HUES48 (cell line): Measurements from ENCODE around the gene LAMA1.
"Not testable (repeated sequence)": the region's sequence is repeated elsewhere in the genome, so short reads cannot be mapped to it uniquely, and the experiment has no call there.

Experiments used
- H3K27ac ChIP-seq: one replicate; pipeline ENCODE4 v1.7.0; 2013; ENCODE audit warnings: low read depth, low read length, inconsistent platforms
- H3K27me3 ChIP-seq: 2 replicates; pipeline ENCODE4 v1.6.1; 2013; ENCODE audit warnings: mild to moderate bottlenecking, low read length; ENCODE audit not compliant: control insufficient read depth, insufficient read depth
- H3K36me3 ChIP-seq: 2 replicates; pipeline ENCODE4 v1.6.1; 2013; ENCODE audit warnings: low read length; ENCODE audit not compliant: control insufficient read depth, insufficient read depth
- H3K4me1 ChIP-seq: 2 replicates; pipeline ENCODE4 v1.6.1; 2013; ENCODE audit warnings: mild to moderate bottlenecking, low read length; ENCODE audit not compliant: control insufficient read depth, insufficient read depth
- H3K4me3 ChIP-seq: 2 replicates; pipeline ENCODE4 v1.5.1; 2013; ENCODE audit warnings: mild to moderate bottlenecking, low read depth, low read length
- H3K9ac ChIP-seq: 2 replicates; pipeline ENCODE4 v1.6.1; 2013; ENCODE audit warnings: mild to moderate bottlenecking, low read depth, low read length, moderate library complexity
- H3K9me3 ChIP-seq: 2 replicates; pipeline ENCODE4 v1.6.1; 2013; ENCODE audit warnings: low read length; ENCODE audit not compliant: control insufficient read depth, insufficient read depth

The LAMA1 gene

GRCh38 chr18:7146067-7146466 lies 28.5 kb upstream of the LAMA1 start:
- H3K9ac ChIP-seq = no peak overlapping the region
- H3K9me3 ChIP-seq = no peaks in the 10 kb centered on the region
- H3K4me3 ChIP-seq = no peak overlapping the region
- H3K27ac ChIP-seq = no peak overlapping the region
- no peaks in the 10 kb centered on the region for H3K36me3 ChIP-seq
- H3K4me1 ChIP-seq = no peaks in the 10 kb centered on the region
- no peaks in the 10 kb centered on the region for H3K27me3 ChIP-seq

DNA sequence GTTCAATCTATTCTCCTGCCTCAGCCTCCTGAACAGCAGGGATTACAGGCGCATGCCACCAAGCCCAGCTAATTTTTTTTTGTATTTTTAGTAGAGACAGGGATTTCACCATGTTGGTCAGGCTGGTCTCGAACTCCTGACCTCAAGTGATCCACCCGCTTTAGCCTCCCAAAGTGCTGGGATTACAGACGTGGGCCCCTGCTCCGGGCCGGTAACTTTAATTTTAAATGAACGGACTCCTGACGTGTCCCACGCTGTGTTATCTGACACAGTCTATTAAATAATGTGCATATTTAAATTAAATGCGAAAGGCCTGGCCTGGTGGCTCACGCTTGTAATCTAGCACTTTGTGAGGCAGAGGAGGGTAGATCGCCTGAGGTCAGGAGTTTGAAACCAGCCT lies 27.3 kb upstream of the LAMA1 start:
- H3K9ac ChIP-seq, H3K4me1 ChIP-seq, H3K36me3 ChIP-seq, H3K4me3 ChIP-seq, H3K27me3 ChIP-seq, H3K27ac ChIP-seq, H3K9me3 ChIP-seq: not testable (repeated sequence)

- H3K27ac ChIP-seq = no peak overlapping the region
- no peaks in the 10 kb centered on the region for H3K27me3 ChIP-seq
These were observed 23.7 kb upstream of the LAMA1 start for GRCh38 chr18:7141287-7141686.

GRCh38 chr18:7139409-7139808 lies 21.8 kb upstream of the LAMA1 start:
- no peak overlapping the region for H3K27ac ChIP-seq
- no peaks in the 10 kb centered on the region for H3K27me3 ChIP-seq
- no peak overlapping the region for H3K9ac ChIP-seq
- no peak overlapping the region for H3K4me3 ChIP-seq
- H3K9me3 ChIP-seq = no peaks in the 10 kb centered on the region
- H3K4me1 ChIP-seq = no peaks in the 10 kb centered on the region
- H3K36me3 ChIP-seq = no peaks in the 10 kb centered on the region

More at GRCh38 chr18:7141287-7141686, 23.7 kb upstream of the LAMA1 start:
- Histone ChIP-seq H3K4me1 (no peaks in the 10 kb centered on the region), H3K36me3 (no peaks in the 10 kb centered on the region), H3K4me3 (no peak overlapping the region), H3K9me3 (no peaks in the 10 kb centered on the region), H3K9ac (no peak overlapping the region)

GRCh38 chr18:7133181-7133580 lies 15.6 kb upstream of the LAMA1 start:
- H3K36me3 ChIP-seq = no peaks in the 10 kb centered on the region
- no peaks in the 10 kb centered on the region for H3K27me3 ChIP-seq
- H3K9ac ChIP-seq = no peak overlapping the region
- H3K9me3 ChIP-seq = no peaks in the 10 kb centered on the region
- H3K4me3 ChIP-seq = no peak overlapping the region
- no peaks in the 10 kb centered on the region for H3K4me1 ChIP-seq
- peak overlapping the region; percentile 29 for H3K27ac ChIP-seq

DNA sequence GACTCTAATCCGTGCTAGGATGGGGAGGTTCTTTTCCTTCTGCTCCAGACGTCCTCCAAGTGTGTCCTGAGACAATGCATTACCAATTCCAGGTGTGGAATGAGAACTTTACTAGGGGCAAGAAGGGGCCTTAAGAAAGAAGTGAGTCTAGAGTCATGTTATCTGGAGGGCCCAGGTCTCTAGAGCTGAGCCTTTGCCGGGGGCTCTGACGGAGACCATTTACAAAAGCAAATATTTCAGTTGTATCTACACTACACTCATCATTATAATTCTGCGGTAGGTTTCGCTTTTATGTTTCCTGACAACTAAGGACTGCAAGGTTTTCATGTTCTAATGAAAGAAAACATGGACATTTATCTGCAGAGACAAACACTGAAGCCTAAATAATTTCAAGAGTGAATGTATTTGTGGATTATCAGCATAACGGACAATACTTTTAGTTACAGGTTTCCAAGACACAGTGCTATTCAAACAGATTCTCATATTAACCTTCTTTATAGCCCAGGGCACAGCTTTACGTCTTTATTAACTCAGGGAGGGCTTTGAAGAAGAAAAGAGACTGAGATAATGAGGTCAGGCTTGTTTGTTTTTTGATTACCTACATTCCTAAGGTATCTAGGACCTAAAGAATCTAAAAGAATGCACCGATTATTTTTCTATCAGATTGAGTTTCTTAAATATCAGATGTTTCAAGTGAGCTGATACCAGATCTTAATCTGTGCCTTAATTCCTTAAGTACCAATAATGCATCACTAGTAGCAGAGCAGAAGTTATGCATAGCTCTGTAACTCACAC lies 15.0 kb upstream of the LAMA1 start:
- Histone ChIP-seq H3K27ac (peak overlapping the region; percentile 29), H3K27me3 (no peaks in the 10 kb centered on the region), H3K4me3 (no peak overlapping the region), H3K9ac (no peak overlapping the region), H3K36me3 (no peaks in the 10 kb centered on the region), H3K4me1 (no peaks in the 10 kb centered on the region), H3K9me3 (no peaks in the 10 kb centered on the region)

DNA sequence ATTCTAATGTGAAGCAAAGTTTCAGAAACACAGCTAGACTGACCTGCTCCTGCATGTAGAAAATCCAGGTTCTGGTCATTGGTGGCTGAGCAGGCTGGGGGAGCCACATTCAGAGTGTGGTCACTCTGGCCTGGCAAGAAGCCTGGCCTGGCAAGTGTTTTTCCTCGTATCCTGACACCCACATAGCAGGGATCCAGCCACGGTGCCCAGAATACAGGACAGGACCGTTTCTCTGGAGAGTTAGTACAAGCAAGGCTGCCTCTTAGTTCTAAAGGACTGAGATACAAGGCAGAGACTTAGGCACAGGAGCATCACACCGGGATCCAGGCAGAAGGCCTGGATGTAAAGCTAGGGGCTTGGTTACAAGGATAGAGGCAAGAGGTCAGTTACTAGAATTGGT lies 4.8 kb upstream of the LAMA1 start:
- Histone ChIP-seq H3K36me3 (no peaks in the 10 kb centered on the region), H3K27me3 (peaks cover under 1% of the 10 kb centered on the region; the same call in 1 of the 2 replicates), H3K9me3 (no peaks in the 10 kb centered on the region), H3K27ac (no peak overlapping the region), H3K9ac (no peak overlapping the region), H3K4me3 (no peak overlapping the region), H3K4me1 (no peaks in the 10 kb centered on the region)

- no peaks in the 10 kb centered on the region for H3K36me3 ChIP-seq
- no peak overlapping the region for H3K27ac ChIP-seq
- H3K9ac ChIP-seq = peak overlapping the region; percentile 41; the same call in 1 of the 2 replicates
- no peaks in the 10 kb centered on the region for H3K9me3 ChIP-seq
- peak overlapping the region; percentile 81 for H3K4me3 ChIP-seq
- H3K27me3 ChIP-seq = peaks cover 18% of the 10 kb centered on the region
- peaks cover 8% of the 10 kb centered on the region; the same call in 1 of the 2 replicates for H3K4me1 ChIP-seq
These were observed 706 bp downstream of the LAMA1 start for GRCh38 chr18:7116792-7117389.

DNA sequence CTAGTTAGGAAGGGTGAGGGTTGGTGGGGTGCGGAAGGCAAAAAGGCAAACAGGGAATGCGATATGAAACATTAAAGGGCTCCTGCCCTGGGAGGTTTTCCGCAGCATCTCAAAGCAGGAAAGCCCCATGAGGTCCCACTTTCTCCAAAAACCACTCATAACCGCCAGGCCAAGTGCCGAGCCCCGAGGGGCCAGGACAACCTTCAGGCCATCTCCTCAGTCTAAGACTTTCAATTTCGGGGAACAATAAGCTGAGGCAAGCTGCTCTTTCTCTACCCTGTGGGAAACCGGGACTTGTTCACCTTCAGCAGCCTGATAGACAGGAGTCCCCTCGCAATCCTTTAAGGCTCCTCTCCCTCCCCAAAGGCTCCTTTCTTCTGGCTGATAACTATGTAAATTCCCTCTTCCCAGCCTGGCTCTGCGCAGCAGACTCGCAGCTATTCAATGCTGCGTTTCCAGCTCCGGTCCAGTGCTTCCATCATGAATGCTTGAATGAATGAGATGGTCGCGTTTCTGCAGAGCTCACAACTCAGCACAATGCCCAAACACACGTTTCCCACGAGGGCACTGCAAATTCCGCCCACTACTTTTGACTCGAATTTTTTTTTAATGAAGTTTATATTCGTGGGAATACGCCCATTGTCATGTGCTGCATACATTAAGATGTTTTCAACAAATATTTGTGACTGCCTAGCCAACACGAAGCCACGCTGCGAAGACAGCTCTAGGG lies 1.4 kb downstream of the LAMA1 start:
- no peaks in the 10 kb centered on the region for H3K36me3 ChIP-seq
- peak overlapping the region; percentile 81 for H3K4me3 ChIP-seq
- H3K27me3 ChIP-seq = peaks cover 18% of the 10 kb centered on the region
- peaks cover 8% of the 10 kb centered on the region; the same call in 1 of the 2 replicates for H3K4me1 ChIP-seq
- no peak overlapping the region for H3K9ac ChIP-seq
- no peaks in the 10 kb centered on the region for H3K9me3 ChIP-seq
- H3K27ac ChIP-seq = no peak overlapping the region

DNA sequence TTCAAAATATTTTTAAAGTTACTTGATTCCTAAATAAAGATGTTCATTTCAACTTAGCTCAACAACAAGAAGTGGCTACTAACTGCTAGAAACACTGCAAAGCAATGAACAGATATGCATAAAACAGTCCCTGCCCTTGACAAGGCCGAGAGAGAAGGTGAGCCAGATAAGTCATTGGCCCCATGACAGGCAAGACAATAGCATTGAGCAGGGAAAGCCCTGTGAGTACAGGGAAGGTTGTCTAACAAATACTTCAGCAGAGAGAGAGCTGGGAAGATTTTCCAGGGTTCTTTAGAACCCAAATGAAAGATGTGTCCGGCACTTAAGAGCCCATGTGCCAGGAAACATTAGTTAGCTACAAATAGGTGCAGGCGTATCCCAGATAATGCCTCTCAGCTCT lies 4.7 kb downstream of the LAMA1 start:
- Histone ChIP-seq H3K9ac (no peak overlapping the region), H3K9me3 (no peaks in the 10 kb centered on the region), H3K4me3 (no peak overlapping the region), H3K36me3 (no peaks in the 10 kb centered on the region), H3K27me3 (peaks cover 18% of the 10 kb centered on the region), H3K4me1 (peaks cover 8% of the 10 kb centered on the region; the same call in 1 of the 2 replicates), H3K27ac (peak overlapping the region; percentile 59)

DNA sequence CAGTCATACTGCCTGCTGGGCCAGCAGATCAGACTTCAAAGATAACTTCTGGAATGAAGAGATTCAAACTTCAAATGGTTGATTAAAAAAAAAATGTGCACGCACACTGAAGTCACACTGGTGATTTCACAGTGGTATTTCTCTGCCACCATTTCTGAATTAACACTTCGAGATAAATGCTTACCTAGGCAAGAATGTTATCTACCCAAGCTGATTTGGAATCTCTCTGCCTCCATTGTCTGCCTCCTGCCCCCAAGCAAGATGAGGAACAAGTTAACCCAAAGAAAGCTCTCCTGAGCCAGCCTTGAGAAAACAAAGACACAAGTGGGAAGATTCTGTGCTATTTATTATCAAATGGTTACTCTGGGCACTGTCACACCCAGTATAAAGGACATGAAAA lies 6.5 kb downstream of the LAMA1 start:
- peaks cover 4% of the 10 kb centered on the region for H3K27me3 ChIP-seq
- no peak overlapping the region for H3K4me3 ChIP-seq
- no peaks in the 10 kb centered on the region for H3K36me3 ChIP-seq
- H3K9ac ChIP-seq = no peak overlapping the region
- H3K4me1 ChIP-seq = peaks cover 3% of the 10 kb centered on the region; the same call in 1 of the 2 replicates
- H3K27ac ChIP-seq = no peak overlapping the region
- H3K9me3 ChIP-seq = no peaks in the 10 kb centered on the region
